ENCODE data around the gene CDH24. TPM values are rescaled to one million over a fixed set of nuclear protein-coding genes. Genes with fewer than 3 reads are reported as not detected.

The CDH24 gene
- total and polyA plus RNA-seq, 9 of the 15 experiments (the other 6 are each of a cell fraction or from before 2014, with no cell fraction given), result 0.04 to 16.2 (median 4.9) TPM

GRCh38 chr14:23078692-23079116, 21.4 kb upstream of the CDH24 start (continued):
- TF ChIP-seq RERE (CRISPR knock-in tag; IDR thresholded peaks at IDR 0.05; ENCODE audit: borderline replicate concordance) (no peak), CREBBP (IDR thresholded peaks at IDR 0.05; ENCODE audit: low read depth, low read length) (no peak), COPS2 (conservative IDR thresholded peaks at IDR 0.05) (no peak), TCF7L2 (IDR thresholded peaks at IDR 0.05; ENCODE audit: low read depth, low read length) (no peak), ZNF518B (CRISPR knock-in tag; IDR thresholded peaks at IDR 0.05) (no peak), ZBTB1 (CRISPR knock-in tag; IDR thresholded peaks at IDR 0.05; ENCODE audit: borderline replicate concordance, low read depth) (no peak), ATF6 (CRISPR knock-in tag; IDR thresholded peaks at IDR 0.05) (no peak), ARHGAP35 (IDR thresholded peaks at IDR 0.05; ENCODE audit: partially characterized antibody) (no peak), MAFG (tag; conservative IDR thresholded peaks at IDR 0.05) (peak; percentile 83), ZNF184 (CRISPR knock-in tag; IDR thresholded peaks at IDR 0.05) (no peak), HEY1 (CRISPR knock-in tag; IDR thresholded peaks at IDR 0.05; ENCODE audit: borderline replicate concordance) (no peak), SLC30A9 (CRISPR knock-in tag; IDR thresholded peaks at IDR 0.05) (no peak), SAP30 (IDR thresholded peaks at IDR 0.05; ENCODE audit: borderline replicate concordance, insufficient read depth, low read depth, low read length, poor library complexity, severe bottlenecking) (no peak), ZBTB7A (IDR thresholded peaks at IDR 0.05; ENCODE audit: borderline replicate concordance, control insufficient read depth, low read depth, low read length) (no peak), SP1 (CRISPR knock-in tag; IDR thresholded peaks at IDR 0.05) (no peak), C11orf30 (IDR thresholded peaks at IDR 0.05; ENCODE audit: low read depth) (peak; percentile 92), KAT7 (CRISPR knock-in tag; IDR thresholded peaks at IDR 0.05; ENCODE audit: borderline replicate concordance) (no peak), ETV5 (CRISPR knock-in tag; IDR thresholded peaks at IDR 0.05; ENCODE audit: low read depth) (no peak), ZNF354B (CRISPR knock-in tag; IDR thresholded peaks at IDR 0.05) (no peak)
